Mononuclear cell (primary cell): ENCODE data around the gene NCAPG2. TPM values are rescaled to one million over a fixed set of nuclear protein-coding genes. Genes with fewer than 3 reads are reported as not detected.
A peak's percentile ranks its signal among the peaks of the same experiment; 100 is the strongest.
"Not testable (repeated sequence)": the region's sequence is repeated elsewhere in the genome, so short reads cannot be mapped to it uniquely, and the experiment has no call there.

Source experiments
- H3K27me3 ChIP-seq: 2 replicates; pipeline ENCODE4 v1.6.0; 2011; ENCODE audit warnings: low read length, control low read depth; ENCODE audit not compliant: insufficient read depth
- H3K4me1 ChIP-seq: 2 replicates; pipeline ENCODE4 v1.5.1; 2011; ENCODE audit warnings: mild to moderate bottlenecking, low read length, control low read depth; ENCODE audit not compliant: insufficient read depth
- H3K4me3 ChIP-seq: 2 replicates; pipeline ENCODE4 v1.5.1; 2011; ENCODE audit warnings: mild to moderate bottlenecking, low read length, moderate library complexity
- H3K9me3 ChIP-seq: 2 replicates; pipeline ENCODE4 v1.5.1; 2011; ENCODE audit warnings: low read depth, mild to moderate bottlenecking, control low read depth, low read length
- total RNA-seq: library from RNA; depleted of rRNA; stranded (reverse); fragments of >200 nt; gene quantifications from one replicate; pipeline ENCODE4 v1.2.3, GENCODE V29; 2012

NCAPG2 gene
- total RNA-seq, 1 donor: 2.9 TPM

- Histone ChIP-seq H3K4me3 (peak overlapping the region; percentile 75), H3K4me1 (peaks cover 37% of the 10 kb centered on the region), H3K9me3 (no peaks in the 10 kb centered on the region), H3K27me3 (no peaks in the 10 kb centered on the region)
These were observed 738 bp upstream of the NCAPG2 start for GRCh38 chr7:158705234-158705850.

- H3K9me3 ChIP-seq, H3K27me3 ChIP-seq: not testable (repeated sequence)
- Histone ChIP-seq H3K4me3 (peak overlapping the region; percentile 75), H3K4me1 (peaks cover 24% of the 10 kb centered on the region)
These were observed 703 bp downstream of the NCAPG2 start for GRCh38 chr7:158703679-158704523.

GRCh38 chr7:158702944-158703343 is 1.7 kb downstream of the NCAPG2 start:
- no peak overlapping the region for H3K4me3 ChIP-seq
- H3K27me3 ChIP-seq: no peaks in the 10 kb centered on the region
- H3K9me3 ChIP-seq: no peaks in the 10 kb centered on the region
- peaks cover 24% of the 10 kb centered on the region for H3K4me1 ChIP-seq

GRCh38 chr7:158702196-158702595 is 2.4 kb downstream of the NCAPG2 start:
- Histone ChIP-seq H3K9me3 (no peaks in the 10 kb centered on the region), H3K27me3 (no peaks in the 10 kb centered on the region), H3K4me1 (peaks cover 24% of the 10 kb centered on the region), H3K4me3 (no peak overlapping the region)

DNA sequence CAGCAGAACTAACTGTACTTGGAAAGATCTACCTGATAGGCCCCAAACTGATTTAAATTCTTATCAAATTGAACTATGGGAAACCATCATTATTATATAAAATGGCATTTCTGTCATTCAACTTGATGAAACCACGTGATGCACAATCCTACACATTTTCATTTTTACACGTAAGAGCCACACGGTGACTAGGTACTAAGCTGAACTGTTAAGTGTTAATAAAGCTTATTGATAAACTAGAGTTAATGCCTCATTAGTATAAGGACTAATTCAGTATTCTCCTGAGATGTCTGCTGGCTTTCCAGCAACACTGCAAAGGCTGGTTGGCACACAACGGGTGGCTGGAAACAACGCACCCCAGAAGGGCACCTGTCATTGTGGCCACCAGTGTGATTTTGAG is 4.6 kb downstream of the NCAPG2 start:
- no peaks in the 10 kb centered on the region for H3K9me3 ChIP-seq
- H3K4me1 ChIP-seq: peaks cover 24% of the 10 kb centered on the region
- no peaks in the 10 kb centered on the region for H3K27me3 ChIP-seq
- H3K4me3 ChIP-seq: no peak overlapping the region

GRCh38 chr7:158699341-158699740 is 5.3 kb downstream of the NCAPG2 start:
- Histone ChIP-seq H3K4me3 (no peak overlapping the region), H3K4me1 (peaks cover 23% of the 10 kb centered on the region), H3K27me3 (no peaks in the 10 kb centered on the region), H3K9me3 (no peaks in the 10 kb centered on the region)

DNA sequence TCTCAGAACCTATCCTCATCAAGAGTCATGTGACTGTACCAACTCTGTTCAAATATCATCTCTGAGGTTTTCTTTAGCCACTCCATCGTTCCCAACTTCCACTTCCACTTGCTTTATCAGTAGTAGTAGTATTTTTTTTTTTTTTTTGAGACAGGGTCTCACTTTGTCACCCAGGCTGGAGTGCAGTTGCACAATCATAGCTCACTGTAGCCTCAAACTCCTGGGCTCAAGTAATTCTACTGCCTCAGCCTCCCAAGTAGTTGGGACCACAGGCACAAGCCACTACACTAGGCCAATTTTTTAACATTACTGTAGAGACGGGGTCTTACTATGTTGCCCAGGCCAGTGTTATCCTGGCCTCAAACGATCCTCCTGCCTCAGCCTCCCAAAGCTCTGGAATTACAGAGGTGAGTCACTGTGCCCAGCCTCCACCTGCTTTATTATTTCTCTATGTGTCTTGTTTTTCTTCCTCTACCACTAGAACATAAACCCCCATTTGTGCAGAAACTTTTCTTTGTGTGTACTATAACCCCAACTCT is 5.9 kb downstream of the NCAPG2 start:
- no peak overlapping the region for H3K4me3 ChIP-seq
- peaks cover 17% of the 10 kb centered on the region for H3K4me1 ChIP-seq
- no peaks in the 10 kb centered on the region for H3K9me3 ChIP-seq
- no peaks in the 10 kb centered on the region for H3K27me3 ChIP-seq

DNA sequence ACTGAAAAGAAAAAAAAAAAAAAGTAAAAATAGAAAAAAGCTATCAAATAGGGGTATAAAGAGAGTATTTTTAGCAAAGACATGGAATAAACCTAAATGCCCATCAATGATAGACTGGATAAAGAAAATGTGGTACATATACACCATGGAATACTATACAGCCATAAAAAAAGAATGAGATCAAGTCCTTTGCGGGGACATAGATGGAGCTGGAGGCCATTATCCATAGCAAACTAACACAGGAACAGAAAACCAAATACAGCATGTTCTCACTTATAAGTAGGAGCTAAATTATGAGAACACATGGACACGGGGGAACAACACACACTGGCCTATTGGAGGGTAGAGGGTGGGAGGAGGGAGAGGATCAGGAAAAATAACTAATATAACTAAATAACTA is 7.0 kb downstream of the NCAPG2 start:
- not testable (repeated sequence) for H3K9me3 ChIP-seq, H3K4me3 ChIP-seq, H3K27me3 ChIP-seq
- H3K4me1 ChIP-seq: peaks cover 13% of the 10 kb centered on the region

DNA sequence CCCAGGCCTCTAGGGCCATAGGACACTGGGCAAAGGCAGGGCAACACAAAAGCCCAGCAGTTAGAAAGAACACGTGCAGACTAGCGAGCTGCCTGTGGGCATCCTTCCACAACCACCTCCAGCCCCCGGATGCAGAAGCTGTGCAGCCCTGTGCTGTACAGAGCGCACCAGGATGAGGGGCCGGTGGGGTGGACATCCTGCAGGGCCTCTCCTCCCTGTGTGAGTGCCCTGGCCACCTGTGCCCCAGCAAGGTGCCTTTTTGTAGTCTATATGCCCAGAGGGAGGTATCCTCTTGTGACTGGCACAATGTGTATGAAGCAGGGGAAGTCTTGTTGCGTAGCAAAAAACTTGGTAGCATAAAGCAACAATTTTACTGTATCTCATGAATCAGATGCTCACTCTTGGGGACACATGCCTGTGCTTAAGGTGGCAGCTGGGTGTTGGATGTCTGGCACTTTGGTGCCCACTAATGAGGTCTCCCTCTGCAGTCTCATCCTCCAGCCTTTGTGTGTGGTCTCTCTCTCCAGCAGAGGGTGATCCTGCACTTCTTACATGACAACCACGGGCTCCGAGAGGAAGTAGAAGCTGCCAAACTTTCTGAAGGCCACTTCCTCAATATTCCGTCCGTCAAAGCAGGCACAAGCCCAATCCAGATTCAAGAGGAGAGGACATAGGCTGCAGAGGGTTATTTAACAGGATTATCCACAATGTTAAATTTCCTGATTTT is 8.7 kb downstream of the NCAPG2 start:
- Histone ChIP-seq H3K27me3 (no peaks in the 10 kb centered on the region), H3K4me1 (peaks cover 13% of the 10 kb centered on the region), H3K9me3 (no peaks in the 10 kb centered on the region), H3K4me3 (no peak overlapping the region)

DNA sequence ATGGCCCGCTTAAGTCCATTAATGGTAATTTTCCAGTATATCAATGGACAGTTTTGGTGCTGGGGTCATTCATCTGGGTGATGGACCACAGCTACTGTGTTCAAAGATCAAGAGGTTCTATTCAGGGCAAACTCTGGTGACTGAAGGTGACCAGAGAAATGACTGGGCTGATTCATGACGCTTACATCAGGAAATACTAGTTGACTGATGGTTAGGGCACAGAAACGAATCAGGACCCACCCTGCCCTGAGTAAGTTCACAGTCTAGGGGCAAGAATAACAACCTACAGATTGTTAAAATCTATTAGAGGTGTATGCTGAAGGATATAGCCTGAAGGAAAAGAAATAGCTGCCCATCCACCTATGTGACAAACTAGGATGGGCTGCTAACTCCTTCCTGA is 9.5 kb downstream of the NCAPG2 start:
- H3K4me1 ChIP-seq: peaks cover 13% of the 10 kb centered on the region
- H3K9me3 ChIP-seq: no peaks in the 10 kb centered on the region
- no peaks in the 10 kb centered on the region for H3K27me3 ChIP-seq
- no peak overlapping the region for H3K4me3 ChIP-seq

- Histone ChIP-seq H3K27me3 (no peaks in the 10 kb centered on the region), H3K4me1 (peaks cover 13% of the 10 kb centered on the region), H3K4me3 (no peak overlapping the region), H3K9me3 (no peaks in the 10 kb centered on the region)
These were observed 10.0 kb downstream of the NCAPG2 start for GRCh38 chr7:158694650-158695049.

GRCh38 chr7:158689488-158689887 is 15.1 kb downstream of the NCAPG2 start:
- Histone ChIP-seq H3K9me3 (no peaks in the 10 kb centered on the region), H3K4me3 (no peak overlapping the region), H3K4me1 (no peaks in the 10 kb centered on the region), H3K27me3 (no peaks in the 10 kb centered on the region)

GRCh38 chr7:158687406-158687805 is 17.2 kb downstream of the NCAPG2 start:
- H3K9me3 ChIP-seq: no peaks in the 10 kb centered on the region
- H3K27me3 ChIP-seq: no peaks in the 10 kb centered on the region
- H3K4me3 ChIP-seq: no peak overlapping the region
- H3K4me1 ChIP-seq: no peaks in the 10 kb centered on the region

DNA sequence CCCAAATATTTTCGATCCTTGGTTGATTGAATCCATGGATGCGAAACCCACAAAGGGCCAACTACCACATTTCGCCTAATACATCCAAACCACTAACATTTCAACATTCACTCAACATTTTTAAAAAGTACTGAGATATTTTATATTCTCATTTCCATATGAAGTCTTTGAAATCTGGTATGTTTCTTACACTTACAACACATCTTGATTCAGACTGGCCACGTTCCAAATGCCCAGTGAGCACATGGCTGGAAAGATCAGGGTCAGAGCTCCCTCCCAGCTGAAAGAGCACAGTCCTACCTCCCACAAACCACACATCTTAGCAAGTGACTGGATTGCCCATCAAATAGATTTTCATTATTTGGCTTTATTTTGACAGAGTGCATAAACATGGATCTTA is 18.9 kb downstream of the NCAPG2 start:
- H3K27me3 ChIP-seq: no peaks in the 10 kb centered on the region

GRCh38 chr7:158684329-158684728 is 20.3 kb downstream of the NCAPG2 start:
- no peaks in the 10 kb centered on the region for H3K4me1 ChIP-seq
- H3K27me3 ChIP-seq: no peaks in the 10 kb centered on the region
- no peak overlapping the region for H3K4me3 ChIP-seq
- H3K9me3 ChIP-seq: no peaks in the 10 kb centered on the region

More for the DNA sequence above, 18.9 kb downstream of the NCAPG2 start:
- H3K9me3 ChIP-seq: no peaks in the 10 kb centered on the region
- no peak overlapping the region for H3K4me3 ChIP-seq
- H3K4me1 ChIP-seq: no peaks in the 10 kb centered on the region
